GM18498 (cell line): ENCODE results near the gene NKIRAS2.
"Not testable (repeated sequence)": the region's sequence is repeated elsewhere in the genome, so short reads cannot be mapped to it uniquely, and the experiment has no call there.

Experiments used
- ATAC-seq: cut with Tn5 transposase; IDR thresholded peaks from one replicate; pipeline ENCODE4 v1.9.1; 2021; ENCODE audit warnings: mild to moderate bottlenecking, moderate library complexity; ENCODE audit not compliant: unreplicated experiment

Gene NKIRAS2

GRCh38 chr17:41996855-41997164 lies 23.1 kb upstream of the NKIRAS2 start:
- no peak for ATAC-seq

GRCh38 chr17:41998497-41998896 lies 21.4 kb upstream of the NKIRAS2 start:
- no peak for ATAC-seq

GRCh38 chr17:42000413-42001133 lies 19.3 kb upstream of the NKIRAS2 start:
- no peak for ATAC-seq

GRCh38 chr17:42001729-42002128 lies 18.2 kb upstream of the NKIRAS2 start:
- ATAC-seq: no peak

GRCh38 chr17:42002175-42002791 lies 17.6 kb upstream of the NKIRAS2 start:
- no peak for ATAC-seq

- no peak for ATAC-seq
Observed at GRCh38 chr17:42002792-42003301, 17.0 kb upstream of the NKIRAS2 start.

GRCh38 chr17:42005166-42005565 lies 14.7 kb upstream of the NKIRAS2 start:
- ATAC-seq: no peak

GRCh38 chr17:42009170-42009569 lies 10.7 kb upstream of the NKIRAS2 start:
- no peak for ATAC-seq

- not testable (repeated sequence) for ATAC-seq
Observed at GRCh38 chr17:42010266-42010680, 9.6 kb upstream of the NKIRAS2 start.

GRCh38 chr17:42010898-42011516 lies 8.9 kb upstream of the NKIRAS2 start:
- no peak for ATAC-seq

- not testable (repeated sequence) for ATAC-seq
Observed at GRCh38 chr17:42012363-42012762, 7.5 kb upstream of the NKIRAS2 start.

GRCh38 chr17:42013740-42014139 lies 6.2 kb upstream of the NKIRAS2 start:
- not testable (repeated sequence) for ATAC-seq

- ATAC-seq: no peak
Observed at GRCh38 chr17:42016411-42016831, 3.5 kb upstream of the NKIRAS2 start.

GRCh38 chr17:42016941-42017865 lies 2.7 kb upstream of the NKIRAS2 start, which contains the start of gene DNAJC7:
TSS of gene DNAJC7 (minus strand) at chr17:42017439. CDS start at chr17:42017416, 23 bp downstream.
- peak; percentile 84 for ATAC-seq

- ATAC-seq: no peak
Observed at GRCh38 chr17:42017866-42018200, 2.1 kb upstream of the NKIRAS2 start.

GRCh38 chr17:42018339-42018738 lies 1.6 kb upstream of the NKIRAS2 start:
- ATAC-seq: no peak

- ATAC-seq: no peak
Observed at GRCh38 chr17:42018988-42019387, 902 bp upstream of the NKIRAS2 start.

GRCh38 chr17:42020845-42021244 lies 955 bp downstream of the NKIRAS2 start:
- ATAC-seq: not testable (repeated sequence)

- ATAC-seq: no peak
Observed at GRCh38 chr17:42023524-42024349, 3.8 kb downstream of the NKIRAS2 start.

- ATAC-seq: no peak
Observed at GRCh38 chr17:42025191-42025579, 5.3 kb downstream of the NKIRAS2 start.
